ENCODE measurements around the gene KCNK18. TPM values are rescaled to one million over a fixed set of nuclear protein-coding genes. Genes with fewer than 3 reads are reported as not detected.
"Not testable (repeated sequence)": the region's sequence is repeated elsewhere in the genome, so short reads cannot be mapped to it uniquely, and the experiment has no call there.

KCNK18 gene
- polyA plus RNA-seq, 2 of the 4 experiments (the other 2 are of a cell fraction) = not detected

DNA sequence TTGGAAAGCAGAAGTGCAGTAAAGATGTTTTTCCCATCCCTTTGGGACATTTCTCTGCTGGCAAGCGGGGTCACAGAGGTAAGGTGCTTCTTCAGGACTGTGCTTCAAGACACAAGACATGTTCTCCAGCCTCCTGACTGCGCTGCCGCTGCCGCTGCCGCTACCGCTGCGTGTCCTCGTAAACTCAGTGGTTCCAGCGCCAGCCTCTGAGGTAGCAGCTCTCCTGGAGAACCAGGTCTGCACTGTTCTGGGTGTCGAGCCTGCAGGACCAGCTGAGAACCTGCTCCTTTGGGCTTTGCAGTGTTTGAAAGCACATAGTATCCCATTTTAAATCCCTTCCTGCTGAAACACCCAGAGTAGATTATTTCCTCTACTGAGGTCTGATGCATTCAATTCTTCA is 13.0 kb upstream of the KCNK18 start:
- Histone ChIP-seq H3K4me1 (peaks cover 5% of the 10 kb centered on the region; the same call in 1 of the 3 replicates), H3K4me3 (no peak overlapping the region), H3K9me3 (0 out of 3 replicates have a peak, but pooled peaks cover 4% of the 10 kb centered on the region), H3K27ac (no peak overlapping the region), H3K4me2 (no peak overlapping the region)
- 0 out of 6 replicates have a peak, but pooled peaks of 1 of the 2 experiments have one; percentile 33 for ATAC-seq
- no peak for FAIRE-seq
- ChIA-PET CTCF (interaction anchor here (1.0 to 5.3 kb wide), 6 partner anchors 8 to 557 kb away, joined by 3 to 26 read pairs (median 10); partner anchors contain the start of gene KCNK18), POLR2A (no interaction called here)
- WGBS (ENCODE audit: missing lambda C conversion rate) = 68% methylated on average over 10 of the region's 10 CpGs
- DNase-seq (ENCODE audit: low read depth in 1 of 2, low spot score in 1 of 2) = no peak
- TF ChIP-seq MYC (IDR thresholded peaks at IDR 0.05; ENCODE audit: borderline replicate concordance, low read length) (no peak), EHMT2 (IDR thresholded peaks at IDR 0.05; ENCODE audit: low read depth) (no peak), ZC3H11A (IDR thresholded peaks at IDR 0.05) (no peak), HOXA7 (CRISPR knock-in tag; IDR thresholded peaks at IDR 0.05) (no peak), KDM1A (IDR thresholded peaks at IDR 0.05; ENCODE audit: low read depth) (no peak), BCL3 (IDR thresholded peaks at IDR 0.05) (no peak), KDM5A (IDR thresholded peaks at IDR 0.05) (no peak), NPAS2 (CRISPR knock-in tag; IDR thresholded peaks at IDR 0.05; ENCODE audit: borderline replicate concordance) (no peak)
- TF ChIP-seq, protein P1, sequence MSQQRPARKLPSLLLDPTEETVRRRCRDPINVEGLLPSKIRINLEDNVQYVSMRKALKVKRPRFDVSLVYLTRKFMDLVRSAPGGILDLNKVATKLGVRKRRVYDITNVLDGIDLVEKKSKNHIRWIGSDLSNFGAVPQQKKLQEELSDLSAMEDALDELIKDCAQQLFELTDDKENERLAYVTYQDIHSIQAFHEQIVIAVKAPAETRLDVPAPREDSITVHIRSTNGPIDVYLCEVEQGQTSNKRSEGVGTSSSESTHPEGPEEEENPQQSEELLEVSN (IDR thresholded peaks at IDR 0.05; ENCODE audit: borderline replicate concordance, low read depth) = no peak

- FAIRE-seq (no peak), ATAC-seq (no peak), DNase-seq (ENCODE audit: low read depth in 1 of 2, low spot score in 1 of 2) (no peak)
- Histone ChIP-seq H3K4me1 (peaks cover 5% of the 10 kb centered on the region; the same call in 1 of the 3 replicates), H3K27ac (no peak overlapping the region), H3K4me3 (no peak overlapping the region), H3K4me2 (no peak overlapping the region), H3K9me3 (peaks cover 5% of the 10 kb centered on the region; the same call in 1 of the 3 replicates)
- TF ChIP-seq CEBPB (IDR thresholded peaks at IDR 0.05) (no peak), BHLHE40 (IDR thresholded peaks at IDR 0.05; ENCODE audit: low read depth, low read length) (no peak), RARB (CRISPR knock-in tag; IDR thresholded peaks at IDR 0.05) (no peak), ESRRA (IDR thresholded peaks at IDR 0.05; ENCODE audit: borderline replicate concordance, low read length) (no peak), ZNF302 (CRISPR knock-in tag; IDR thresholded peaks at IDR 0.05) (no peak), HDAC2 (IDR thresholded peaks at IDR 0.05) (no peak), HOXB13 (CRISPR knock-in tag; IDR thresholded peaks at IDR 0.05; ENCODE audit: low read depth) (no peak), ZFP36 (IDR thresholded peaks at IDR 0.05; ENCODE audit: borderline replicate concordance, partially characterized antibody) (no peak), NPAS2 (CRISPR knock-in tag; IDR thresholded peaks at IDR 0.05; ENCODE audit: borderline replicate concordance) (no peak), JUN (IDR thresholded peaks at IDR 0.05) (no peak), POLR2AphosphoS2 (conservative IDR thresholded peaks at IDR 0.05; ENCODE audit: low read length) (no peak), NR3C1 (IDR thresholded peaks at IDR 0.05) (no peak), EP300 (IDR thresholded peaks at IDR 0.05) (no peak)
- TF ChIP-seq, protein P2, sequence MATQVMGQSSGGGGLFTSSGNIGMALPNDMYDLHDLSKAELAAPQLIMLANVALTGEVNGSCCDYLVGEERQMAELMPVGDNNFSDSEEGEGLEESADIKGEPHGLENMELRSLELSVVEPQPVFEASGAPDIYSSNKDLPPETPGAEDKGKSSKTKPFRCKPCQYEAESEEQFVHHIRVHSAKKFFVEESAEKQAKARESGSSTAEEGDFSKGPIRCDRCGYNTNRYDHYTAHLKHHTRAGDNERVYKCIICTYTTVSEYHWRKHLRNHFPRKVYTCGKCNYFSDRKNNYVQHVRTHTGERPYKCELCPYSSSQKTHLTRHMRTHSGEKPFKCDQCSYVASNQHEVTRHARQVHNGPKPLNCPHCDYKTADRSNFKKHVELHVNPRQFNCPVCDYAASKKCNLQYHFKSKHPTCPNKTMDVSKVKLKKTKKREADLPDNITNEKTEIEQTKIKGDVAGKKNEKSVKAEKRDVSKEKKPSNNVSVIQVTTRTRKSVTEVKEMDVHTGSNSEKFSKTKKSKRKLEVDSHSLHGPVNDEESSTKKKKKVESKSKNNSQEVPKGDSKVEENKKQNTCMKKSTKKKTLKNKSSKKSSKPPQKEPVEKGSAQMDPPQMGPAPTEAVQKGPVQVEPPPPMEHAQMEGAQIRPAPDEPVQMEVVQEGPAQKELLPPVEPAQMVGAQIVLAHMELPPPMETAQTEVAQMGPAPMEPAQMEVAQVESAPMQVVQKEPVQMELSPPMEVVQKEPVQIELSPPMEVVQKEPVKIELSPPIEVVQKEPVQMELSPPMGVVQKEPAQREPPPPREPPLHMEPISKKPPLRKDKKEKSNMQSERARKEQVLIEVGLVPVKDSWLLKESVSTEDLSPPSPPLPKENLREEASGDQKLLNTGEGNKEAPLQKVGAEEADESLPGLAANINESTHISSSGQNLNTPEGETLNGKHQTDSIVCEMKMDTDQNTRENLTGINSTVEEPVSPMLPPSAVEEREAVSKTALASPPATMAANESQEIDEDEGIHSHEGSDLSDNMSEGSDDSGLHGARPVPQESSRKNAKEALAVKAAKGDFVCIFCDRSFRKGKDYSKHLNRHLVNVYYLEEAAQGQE (IDR thresholded peaks at IDR 0.05) = no peak
- TF ChIP-seq, protein P3, sequence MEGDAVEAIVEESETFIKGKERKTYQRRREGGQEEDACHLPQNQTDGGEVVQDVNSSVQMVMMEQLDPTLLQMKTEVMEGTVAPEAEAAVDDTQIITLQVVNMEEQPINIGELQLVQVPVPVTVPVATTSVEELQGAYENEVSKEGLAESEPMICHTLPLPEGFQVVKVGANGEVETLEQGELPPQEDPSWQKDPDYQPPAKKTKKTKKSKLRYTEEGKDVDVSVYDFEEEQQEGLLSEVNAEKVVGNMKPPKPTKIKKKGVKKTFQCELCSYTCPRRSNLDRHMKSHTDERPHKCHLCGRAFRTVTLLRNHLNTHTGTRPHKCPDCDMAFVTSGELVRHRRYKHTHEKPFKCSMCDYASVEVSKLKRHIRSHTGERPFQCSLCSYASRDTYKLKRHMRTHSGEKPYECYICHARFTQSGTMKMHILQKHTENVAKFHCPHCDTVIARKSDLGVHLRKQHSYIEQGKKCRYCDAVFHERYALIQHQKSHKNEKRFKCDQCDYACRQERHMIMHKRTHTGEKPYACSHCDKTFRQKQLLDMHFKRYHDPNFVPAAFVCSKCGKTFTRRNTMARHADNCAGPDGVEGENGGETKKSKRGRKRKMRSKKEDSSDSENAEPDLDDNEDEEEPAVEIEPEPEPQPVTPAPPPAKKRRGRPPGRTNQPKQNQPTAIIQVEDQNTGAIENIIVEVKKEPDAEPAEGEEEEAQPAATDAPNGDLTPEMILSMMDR (IDR thresholded peaks at IDR 0.05) = no peak
- 54% methylated on average over 3 of the region's 3 CpGs for WGBS (ENCODE audit: missing lambda C conversion rate)
- ChIA-PET POLR2A (no interaction called here), CTCF (interaction anchor here (1.0 to 5.3 kb wide), 6 partner anchors 8 to 558 kb away, joined by 3 to 26 read pairs (median 10); partner anchors contain the start of gene KCNK18)
Measured at GRCh38 chr10:117184821-117185220, 12.5 kb upstream of the KCNK18 start.

- ATAC-seq = peak in 1 of 2 experiments; percentile 63; a peak in 2 of 6 replicates
- POLR2A ChIA-PET, H3K9me3 ChIP-seq, H3K4me3 ChIP-seq, H3K4me1 ChIP-seq, H3K27ac ChIP-seq, H3K4me2 ChIP-seq, FAIRE-seq: not testable (repeated sequence)
- DNase-seq (ENCODE audit: low read depth in 1 of 2, low spot score in 1 of 2) = peak in 1 of 2 experiments; percentile 22
- WGBS (ENCODE audit: missing lambda C conversion rate) = 94% methylated on average over 4 of the region's 4 CpGs
- CTCF ChIA-PET = interaction anchor here (0.9 to 5.3 kb wide), 7 partner anchors 9 to 559 kb away, joined by 3 to 26 read pairs (median 8); no protein-coding TSS in a partner anchor
Measured at GRCh38 chr10:117185817-117186216, 11.5 kb upstream of the KCNK18 start.

Data from A549 (cell line).